ENCODE results near the gene AKT3. TPM values are rescaled to one million over a fixed set of nuclear protein-coding genes. Genes with fewer than 3 reads are reported as not detected.

Gene AKT3
- total RNA-seq, 1 donor from 2014 or later = 29.9 TPM

DNA sequence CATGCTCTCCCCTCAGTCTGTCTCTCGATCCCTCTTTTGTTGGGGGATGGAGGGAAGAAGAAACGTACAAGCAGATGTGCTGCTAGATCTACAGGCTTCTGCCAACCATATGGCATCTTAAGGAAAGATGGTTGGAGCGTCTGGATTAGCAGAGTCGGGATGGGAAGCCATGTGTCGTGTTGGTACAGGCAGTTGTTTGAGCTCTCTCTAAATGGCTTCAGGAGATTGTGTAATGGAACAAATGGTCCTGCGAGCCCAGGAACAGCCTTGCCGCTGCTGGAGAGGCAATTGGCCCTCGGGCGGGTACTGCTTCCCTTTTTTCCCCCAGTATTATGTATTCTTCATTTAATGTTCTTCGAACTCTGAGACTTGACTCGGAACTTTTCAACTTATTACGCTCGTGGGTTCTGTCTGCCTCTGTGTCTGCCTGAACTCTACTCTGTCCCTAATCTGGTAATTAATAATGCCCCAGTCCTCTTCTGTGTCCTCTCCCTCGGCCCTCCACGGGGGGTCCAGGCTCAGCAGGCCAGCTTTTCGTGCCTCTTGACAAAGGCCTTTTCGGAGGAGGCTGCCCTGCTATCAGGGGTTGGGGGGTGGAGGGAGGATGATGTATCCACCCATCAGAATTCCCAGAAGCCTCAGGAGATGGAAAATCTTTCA, 378.9 kb downstream of the AKT3 start:
- Mint-ChIP-seq H3K4me1 (ENCODE audit: unreplicated experiment) (peaks cover 30% of the 10 kb centered on the region), H3K27ac (no peak overlapping the region)

DNA sequence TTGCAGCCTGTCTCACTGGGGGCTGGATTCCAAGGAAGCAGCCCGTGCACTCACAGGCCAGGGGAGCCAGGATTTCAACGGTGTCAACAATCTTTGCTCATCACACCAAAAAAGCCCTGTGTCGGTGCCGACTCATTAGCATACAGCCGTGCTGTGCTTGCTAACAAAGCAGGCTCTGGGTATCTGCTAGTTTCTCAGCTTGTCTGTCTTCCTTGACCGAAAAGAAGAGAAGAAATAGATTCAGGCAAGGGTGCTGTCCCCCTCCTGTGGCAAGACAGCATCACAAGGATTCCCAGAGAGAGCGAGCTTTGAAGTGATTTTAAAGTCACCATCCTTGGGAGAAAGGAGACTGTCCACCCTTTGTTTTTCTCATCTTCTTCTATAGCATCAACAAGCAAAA, 379.5 kb downstream of the AKT3 start:
- DNase-seq (ENCODE audit: extremely low spot score, unreplicated experiment) = no peak
- no peaks in the 10 kb centered on the region for H3K36me3 Mint-ChIP-seq
- H3K27me3 Mint-ChIP-seq = no peaks in the 10 kb centered on the region
- TF ChIP-seq, protein P1, sequence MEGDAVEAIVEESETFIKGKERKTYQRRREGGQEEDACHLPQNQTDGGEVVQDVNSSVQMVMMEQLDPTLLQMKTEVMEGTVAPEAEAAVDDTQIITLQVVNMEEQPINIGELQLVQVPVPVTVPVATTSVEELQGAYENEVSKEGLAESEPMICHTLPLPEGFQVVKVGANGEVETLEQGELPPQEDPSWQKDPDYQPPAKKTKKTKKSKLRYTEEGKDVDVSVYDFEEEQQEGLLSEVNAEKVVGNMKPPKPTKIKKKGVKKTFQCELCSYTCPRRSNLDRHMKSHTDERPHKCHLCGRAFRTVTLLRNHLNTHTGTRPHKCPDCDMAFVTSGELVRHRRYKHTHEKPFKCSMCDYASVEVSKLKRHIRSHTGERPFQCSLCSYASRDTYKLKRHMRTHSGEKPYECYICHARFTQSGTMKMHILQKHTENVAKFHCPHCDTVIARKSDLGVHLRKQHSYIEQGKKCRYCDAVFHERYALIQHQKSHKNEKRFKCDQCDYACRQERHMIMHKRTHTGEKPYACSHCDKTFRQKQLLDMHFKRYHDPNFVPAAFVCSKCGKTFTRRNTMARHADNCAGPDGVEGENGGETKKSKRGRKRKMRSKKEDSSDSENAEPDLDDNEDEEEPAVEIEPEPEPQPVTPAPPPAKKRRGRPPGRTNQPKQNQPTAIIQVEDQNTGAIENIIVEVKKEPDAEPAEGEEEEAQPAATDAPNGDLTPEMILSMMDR (conservative IDR thresholded peaks at IDR 0.05) = no peak
- H3K4me3 Mint-ChIP-seq = no peak overlapping the region
- H3K27ac Mint-ChIP-seq = no peak overlapping the region
- no peaks in the 10 kb centered on the region for H3K9me3 Mint-ChIP-seq
- H3K4me1 Mint-ChIP-seq (ENCODE audit: unreplicated experiment) = peaks cover 25% of the 10 kb centered on the region

More for the DNA sequence above, 378.9 kb downstream of the AKT3 start:
- H3K4me3 Mint-ChIP-seq = no peak overlapping the region
- no peaks in the 10 kb centered on the region for H3K36me3 Mint-ChIP-seq
- no peaks in the 10 kb centered on the region for H3K9me3 Mint-ChIP-seq
- TF ChIP-seq, protein P1 (conservative IDR thresholded peaks at IDR 0.05) = no peak
- DNase-seq (ENCODE audit: extremely low spot score, unreplicated experiment) = no peak
- no peaks in the 10 kb centered on the region for H3K27me3 Mint-ChIP-seq

DNA sequence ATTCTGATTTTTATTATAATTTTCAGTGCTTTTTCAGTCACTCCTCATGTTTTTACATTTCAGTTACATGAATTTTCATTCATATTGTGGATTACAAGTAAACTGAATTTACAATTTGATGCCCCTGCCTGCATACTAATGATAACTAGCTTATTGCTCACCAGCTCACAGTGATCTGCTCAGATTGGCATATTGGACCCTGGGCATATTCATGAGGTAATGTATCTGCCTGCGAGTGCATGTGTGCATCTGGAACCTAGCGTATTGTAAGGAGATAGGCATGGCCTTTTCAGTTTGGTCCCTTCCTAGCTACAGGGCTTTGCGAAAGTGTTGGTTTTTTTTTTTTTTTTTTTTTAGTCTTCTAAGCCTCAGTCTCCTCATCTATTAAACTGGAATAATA, 380.5 kb downstream of the AKT3 start:
- TF ChIP-seq, protein P1 (conservative IDR thresholded peaks at IDR 0.05) = no peak
- no peaks in the 10 kb centered on the region for H3K36me3 Mint-ChIP-seq
- H3K4me3 Mint-ChIP-seq = no peak overlapping the region
- H3K4me1 Mint-ChIP-seq (ENCODE audit: unreplicated experiment) = peaks cover 25% of the 10 kb centered on the region
- no peaks in the 10 kb centered on the region for H3K27me3 Mint-ChIP-seq
- no peaks in the 10 kb centered on the region for H3K9me3 Mint-ChIP-seq
- DNase-seq (ENCODE audit: extremely low spot score, unreplicated experiment) = no peak
- H3K27ac Mint-ChIP-seq = no peak overlapping the region

DNA sequence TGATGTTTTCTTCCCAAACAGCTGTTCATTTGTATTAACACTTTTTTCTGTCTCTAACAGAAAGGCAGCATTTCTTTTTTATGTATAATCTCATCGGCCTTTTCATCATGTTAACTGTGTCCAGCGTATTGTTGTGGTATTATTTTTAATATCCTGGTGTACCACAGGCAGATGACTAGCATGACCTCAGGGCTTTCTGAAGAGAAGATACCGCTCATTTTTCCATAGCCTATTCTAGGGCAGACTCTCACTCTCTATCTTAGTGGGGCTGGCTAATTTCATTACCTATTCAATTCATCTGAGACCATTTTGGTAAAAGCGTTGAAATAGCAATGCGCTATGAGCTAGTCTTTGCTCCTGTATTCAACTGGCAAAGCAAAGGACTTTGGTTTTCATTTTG, 384.3 kb downstream of the AKT3 start:
- TF ChIP-seq, protein P1 (conservative IDR thresholded peaks at IDR 0.05) = no peak
- Mint-ChIP-seq H3K4me1 (ENCODE audit: unreplicated experiment) (peaks cover 6% of the 10 kb centered on the region), H3K9me3 (no peaks in the 10 kb centered on the region), H3K36me3 (no peaks in the 10 kb centered on the region), H3K4me3 (no peak overlapping the region), H3K27me3 (no peaks in the 10 kb centered on the region), H3K27ac (no peak overlapping the region)
- no peak for DNase-seq (ENCODE audit: extremely low spot score, unreplicated experiment)

DNA sequence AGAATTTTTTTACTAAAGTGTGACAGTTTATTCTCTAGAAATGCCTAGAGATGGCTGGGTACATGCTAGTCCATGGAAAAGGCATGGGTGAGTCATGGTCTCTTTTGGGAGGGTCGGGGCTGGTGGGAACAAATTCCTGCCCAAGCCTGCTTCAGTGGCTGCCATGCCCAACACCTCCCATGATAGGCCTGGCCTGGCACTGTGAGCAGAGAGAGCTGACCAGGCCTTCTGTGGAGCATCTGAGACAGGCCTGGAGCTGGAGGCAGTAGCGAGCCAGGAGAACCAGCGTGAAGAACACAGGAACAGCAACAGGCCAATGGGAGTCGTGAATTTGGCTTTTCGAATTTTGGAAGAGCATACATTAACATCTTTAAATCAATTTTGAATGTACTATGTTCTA, 385.0 kb downstream of the AKT3 start:
- TF ChIP-seq, protein P1 (conservative IDR thresholded peaks at IDR 0.05) = no peak
- no peaks in the 10 kb centered on the region for H3K4me1 Mint-ChIP-seq (ENCODE audit: unreplicated experiment)
- H3K9me3 Mint-ChIP-seq = no peaks in the 10 kb centered on the region
- no peak overlapping the region for H3K27ac Mint-ChIP-seq
- no peak overlapping the region for H3K4me3 Mint-ChIP-seq
- no peak for DNase-seq (ENCODE audit: extremely low spot score, unreplicated experiment)
- H3K36me3 Mint-ChIP-seq = no peaks in the 10 kb centered on the region
- no peaks in the 10 kb centered on the region for H3K27me3 Mint-ChIP-seq

Data from type B pancreatic cell (in vitro differentiated cells).